Mammary epithelial cell (primary cell): ENCODE results near the gene LSP1.

Source experiments
- CTCF ChIP-seq, 2 donors: IDR thresholded peaks in 1 of 2; conservative IDR thresholded peaks in 1 of 2; 2 replicates each; pipeline ENCODE4 v1.5.1; 2011 to 2012; ENCODE audit warnings: inconsistent platforms in 2 of 2, low read length in 2 of 2, mild to moderate bottlenecking in 2 of 2, control low read depth in 1 of 2, low read depth in 1 of 2; ENCODE audit not compliant: insufficient read depth in 1 of 2; ENCODE audit errors: extremely low read depth in 1 of 2
- EZH2 ChIP-seq: IDR thresholded peaks from 2 replicates; pipeline ENCODE4 v1.6.1; 2012; ENCODE audit warnings: low read length, inconsistent platforms, borderline replicate concordance

GRCh38 chr11:1938343-1939005, 85.6 kb downstream of the LSP1 start:
- no peak for TF ChIP-seq CTCF (conservative IDR thresholded peaks at IDR 0.05 in 1 of 2, IDR thresholded peaks at IDR 0.05 in 1 of 2; ENCODE audit: extremely low read depth in 1 of 2, insufficient read depth in 1 of 2, low read depth in 1 of 2, low read length in 2 of 2)
- TF ChIP-seq EZH2: no peak
